Measurements from ENCODE around the gene HRH3. TPM values are rescaled to one million over a fixed set of nuclear protein-coding genes. Genes with fewer than 3 reads are reported as not detected.

The HRH3 gene
- total RNA-seq (2022; extraction: Qiagen RNA extraction): not detected in 5 replicates

GRCh38 chr20:62219992-62220665 is at the start of gene HRH3:
Gene HRH3 (minus strand): TSS chr20:62220278. CDS start chr20:62219970, 308 bp downstream.

GRCh38 chr20:62237801-62238568 is 17.9 kb upstream of the HRH3 start, which contains the start of gene OSBPL2:
Gene OSBPL2 (plus strand): TSS chr20:62238521. CDS start chr20:62256185, 17,664 bp downstream.

GRCh38 chr20:62182469-62183425 is 37.3 kb downstream of the HRH3 start, which contains the start of gene MTG2:
Gene MTG2 (plus strand): TSS chr20:62183028. CDS start chr20:62193421, 10,393 bp downstream.

Other genes starting within 250 kb of the HRH3 start
- gene TAF4, start 154.4 kb downstream of the HRH3 start, total RNA-seq (2022; extraction: Qiagen RNA extraction): 17.0 to 27.1 TPM (median 23.4 TPM) in 5 replicates
- gene LSM14B, start 97.8 kb downstream of the HRH3 start, total RNA-seq (2022; extraction: Qiagen RNA extraction): 22.5 to 27.4 TPM (median 26.2 TPM) in 5 replicates
- gene PSMA7, start 76.9 kb downstream of the HRH3 start, total RNA-seq (2022; extraction: Qiagen RNA extraction): 468 to 508 TPM (median 489 TPM) in 5 replicates
- 5.2 to 10.1 TPM (median 8.5 TPM) in 5 replicates for gene SS18L1, start 76.5 kb downstream of the HRH3 start, total RNA-seq (2022; extraction: Qiagen RNA extraction)
- gene MTG2, start 37.2 kb downstream of the HRH3 start, total RNA-seq (2022; extraction: Qiagen RNA extraction): 27.8 to 39.7 TPM (median 36.5 TPM) in 5 replicates
- 19.4 to 26.4 TPM (median 21.7 TPM) in 5 replicates for gene OSBPL2, start 18.2 kb upstream of the HRH3 start, total RNA-seq (2022; extraction: Qiagen RNA extraction)
- gene ADRM1, start 82.7 kb upstream of the HRH3 start, total RNA-seq (2022; extraction: Qiagen RNA extraction): 146 to 196 TPM (median 189 TPM) in 5 replicates
- gene LAMA5, start 147.0 kb upstream of the HRH3 start, total RNA-seq (2022; extraction: Qiagen RNA extraction): 196 to 490 TPM (median 420 TPM) in 5 replicates
- gene RPS21, start 166.8 kb upstream of the HRH3 start, total RNA-seq (2022; extraction: Qiagen RNA extraction): 2,112 to 2,510 TPM (median 2,240 TPM) in 5 replicates
- gene CABLES2, start 187.0 kb upstream of the HRH3 start, total RNA-seq (2022; extraction: Qiagen RNA extraction): 4.7 to 7.2 TPM (median 6.5 TPM) in 5 replicates
- gene RBBP8NL, start 207.3 kb upstream of the HRH3 start, total RNA-seq (2022; extraction: Qiagen RNA extraction): 1.0 to 2.1 TPM (median 1.2 TPM) in 5 replicates

All from A549 treated with dexamethasone at 1 μM for 4 hours (cell line).